C4-2B (cell line): ENCODE results near the gene CATSPERE.

Source experiments
- ZFX ChIP-seq: fragments of 450-650 bp; IDR thresholded peaks from 2 replicates; pipeline ENCODE4 v1.6.1; 2017
- TF ChIP-seq, protein P1 (sequence below): fragments of 450-650 bp; conservative IDR thresholded peaks from 2 replicates; pipeline ENCODE4 v1.5.1; 2017; ENCODE audit warnings: mild to moderate bottlenecking

- TF ChIP-seq, protein P1, sequence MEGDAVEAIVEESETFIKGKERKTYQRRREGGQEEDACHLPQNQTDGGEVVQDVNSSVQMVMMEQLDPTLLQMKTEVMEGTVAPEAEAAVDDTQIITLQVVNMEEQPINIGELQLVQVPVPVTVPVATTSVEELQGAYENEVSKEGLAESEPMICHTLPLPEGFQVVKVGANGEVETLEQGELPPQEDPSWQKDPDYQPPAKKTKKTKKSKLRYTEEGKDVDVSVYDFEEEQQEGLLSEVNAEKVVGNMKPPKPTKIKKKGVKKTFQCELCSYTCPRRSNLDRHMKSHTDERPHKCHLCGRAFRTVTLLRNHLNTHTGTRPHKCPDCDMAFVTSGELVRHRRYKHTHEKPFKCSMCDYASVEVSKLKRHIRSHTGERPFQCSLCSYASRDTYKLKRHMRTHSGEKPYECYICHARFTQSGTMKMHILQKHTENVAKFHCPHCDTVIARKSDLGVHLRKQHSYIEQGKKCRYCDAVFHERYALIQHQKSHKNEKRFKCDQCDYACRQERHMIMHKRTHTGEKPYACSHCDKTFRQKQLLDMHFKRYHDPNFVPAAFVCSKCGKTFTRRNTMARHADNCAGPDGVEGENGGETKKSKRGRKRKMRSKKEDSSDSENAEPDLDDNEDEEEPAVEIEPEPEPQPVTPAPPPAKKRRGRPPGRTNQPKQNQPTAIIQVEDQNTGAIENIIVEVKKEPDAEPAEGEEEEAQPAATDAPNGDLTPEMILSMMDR: no peak
- no peak for TF ChIP-seq ZFX
Measured at GRCh38 chr1:244585867-244586266, 124.8 kb downstream of the CATSPERE start.
